KMS-11 (cell line): ENCODE results near the gene SMAD3.

Experiments
- H2AFZ ChIP-seq: fragments of 200-600 bp; sonication (generic); 2 replicates; pipeline ENCODE4 v1.6.1; 2016; ENCODE audit warnings: antibody characterized with exemption, mixed run types, low read depth
- H3K27ac ChIP-seq: fragments of 200-600 bp; sonication (generic); 2 replicates; pipeline ENCODE4 v1.6.1; 2016; ENCODE audit warnings: mild to moderate bottlenecking, mixed run types
- H3K27me3 ChIP-seq: fragments of 200-600 bp; sonication (generic); 2 replicates; pipeline ENCODE4 v1.6.1; 2017; ENCODE audit warnings: mild to moderate bottlenecking, low read depth, mixed run types, moderate library complexity; ENCODE audit not compliant: insufficient read depth
- H3K36me3 ChIP-seq: fragments of 200-600 bp; sonication (generic); 2 replicates; pipeline ENCODE4 v1.6.1; 2017; ENCODE audit warnings: mild to moderate bottlenecking, mixed run types; ENCODE audit not compliant: insufficient read depth
- H3K4me1 ChIP-seq: fragments of 200-600 bp; sonication (generic); 2 replicates; pipeline ENCODE4 v1.6.1; 2016; ENCODE audit warnings: mild to moderate bottlenecking, low read depth, mixed run types; ENCODE audit not compliant: poor library complexity, severe bottlenecking
- H3K4me2 ChIP-seq: fragments of 200-600 bp; sonication (generic); 2 replicates; pipeline ENCODE4 v1.7.0; 2016; ENCODE audit warnings: mild to moderate bottlenecking, mixed run types
- H3K4me3 ChIP-seq: fragments of 200-600 bp; sonication (generic); IDR thresholded peaks from 2 replicates; pipeline ENCODE4 v1.6.1; 2017; ENCODE audit warnings: low read depth, low read length, mixed read lengths; ENCODE audit not compliant: insufficient read depth
- H3K79me2 ChIP-seq: fragments of 200-600 bp; sonication (generic); 2 replicates; pipeline ENCODE4 v1.6.1; 2016; ENCODE audit warnings: low read depth, mixed run types; ENCODE audit not compliant: insufficient read depth
- H3K9ac ChIP-seq: fragments of 200-600 bp; sonication (generic); 2 replicates; pipeline ENCODE4 v1.6.1; 2016; ENCODE audit warnings: mild to moderate bottlenecking, mixed run types
- H4K20me1 ChIP-seq: fragments of 200-600 bp; sonication (generic); 2 replicates; pipeline ENCODE4 v1.6.1; 2016; ENCODE audit warnings: mild to moderate bottlenecking, mixed run types; ENCODE audit not compliant: insufficient read depth
- CTCF ChIP-seq: fragments of 200-600 bp; sonication (generic); conservative IDR thresholded peaks from 2 replicates; pipeline ENCODE4 v1.6.1; 2017; ENCODE audit warnings: low read depth, mild to moderate bottlenecking, antibody characterized with exemption, low read length, moderate library complexity, mixed read lengths

The SMAD3 gene

GRCh38 chr15:67102599-67102929 lies 37.2 kb downstream of the SMAD3 start:
- Histone ChIP-seq H3K27ac (0 out of 2 replicates have a peak overlapping the region, but pooled peaks have one; percentile 65), H3K4me3 (no peak overlapping the region), H3K36me3 (no peaks in the 10 kb centered on the region), H3K79me2 (no peaks in the 10 kb centered on the region; the same call in 1 of the 2 replicates), H3K4me2 (peak overlapping the region; percentile 50; the same call in 1 of the 2 replicates), H3K9ac (no peak overlapping the region), H3K27me3 (no peaks in the 10 kb centered on the region), H3K4me1 (peaks cover 56% of the 10 kb centered on the region), H4K20me1 (no peaks in the 10 kb centered on the region), H2AFZ (no peak overlapping the region)
- TF ChIP-seq CTCF: no peak

- no peaks in the 10 kb centered on the region for H3K36me3 ChIP-seq
- H4K20me1 ChIP-seq: no peaks in the 10 kb centered on the region
- TF ChIP-seq CTCF: no peak
- peaks cover 51% of the 10 kb centered on the region for H3K4me1 ChIP-seq
- H2AFZ ChIP-seq: no peak overlapping the region
- no peaks in the 10 kb centered on the region; the same call in 1 of the 2 replicates for H3K79me2 ChIP-seq
- no peaks in the 10 kb centered on the region for H3K27me3 ChIP-seq
- no peak overlapping the region for H3K27ac ChIP-seq
- no peak overlapping the region for H3K4me3 ChIP-seq
- H3K4me2 ChIP-seq: no peak overlapping the region; the same call in 1 of the 2 replicates
- no peak overlapping the region for H3K9ac ChIP-seq
Observed at GRCh38 chr15:67103021-67103420, 37.6 kb downstream of the SMAD3 start.

- no peak overlapping the region for H3K4me3 ChIP-seq
- H3K4me1 ChIP-seq: peaks cover 48% of the 10 kb centered on the region
- no peak overlapping the region for H3K4me2 ChIP-seq
- H3K9ac ChIP-seq: no peak overlapping the region
- no peaks in the 10 kb centered on the region for H3K27me3 ChIP-seq
- no peaks in the 10 kb centered on the region for H4K20me1 ChIP-seq
- H3K36me3 ChIP-seq: no peaks in the 10 kb centered on the region
- no peaks in the 10 kb centered on the region; the same call in 1 of the 2 replicates for H3K79me2 ChIP-seq
- H3K27ac ChIP-seq: no peak overlapping the region
- no peak for TF ChIP-seq CTCF
- H2AFZ ChIP-seq: no peak overlapping the region
Observed at GRCh38 chr15:67103432-67103831, 38.0 kb downstream of the SMAD3 start.

GRCh38 chr15:67103869-67104268 lies 38.5 kb downstream of the SMAD3 start:
- Histone ChIP-seq H3K27ac (no peak overlapping the region), H3K4me3 (no peak overlapping the region), H2AFZ (no peak overlapping the region), H3K4me2 (no peak overlapping the region), H3K27me3 (no peaks in the 10 kb centered on the region), H3K9ac (no peak overlapping the region), H3K79me2 (no peaks in the 10 kb centered on the region; the same call in 1 of the 2 replicates), H3K4me1 (peaks cover 44% of the 10 kb centered on the region), H4K20me1 (no peaks in the 10 kb centered on the region), H3K36me3 (no peaks in the 10 kb centered on the region)
- no peak for TF ChIP-seq CTCF
